Adrenal gland (tissue), 12 donors: ENCODE measurements around the gene GRIA3. TPM values are rescaled to one million over a fixed set of nuclear protein-coding genes. Genes with fewer than 3 reads are reported as not detected.

Experiments used
- DNase-seq, 7 donors: peaks; one replicate each; pipeline ENCODE4 v3.0.0-alpha.2; 2019 to 2020
- H3K27ac ChIP-seq, 5 donors: fragments of 200-600 bp; sonication (generic) in 4 of 5; 1 replicate in 3 of 5; 2 replicates in 2 of 5; pipeline versions ENCODE4 v1.5.1 to v1.8.0; 2016 to 2020; ENCODE audit warnings: mild to moderate bottlenecking in 1 of 5
- H3K27me3 ChIP-seq: fragments of 200-600 bp; 2 replicates; pipeline ENCODE4 v1.8.0; 2021
- H3K36me3 ChIP-seq, 2 donors: fragments of 200-600 bp; replicated peaks in 1 of 2; 1 replicate in 1 of 2; 2 replicates in 1 of 2; pipeline versions ENCODE4 v1.5.1 to v1.8.0; 2018 to 2022
- H3K4me1 ChIP-seq, 2 donors: fragments of 200-600 bp; replicated peaks in 1 of 2; 1 replicate in 1 of 2; 2 replicates in 1 of 2; pipeline versions ENCODE4 v1.5.1 to v1.8.0; 2018 to 2021
- H3K4me3 ChIP-seq, 4 donors: fragments of 200-600 bp; sonication (generic) in 3 of 4; one replicate each; pipeline ENCODE4 v1.5.1; 2016 to 2018
- H3K9me3 ChIP-seq, 3 donors: fragments of 200-600 bp; sonication (generic) in 1 of 3; replicated peaks in 1 of 3; 1 replicate in 2 of 3; 2 replicates in 1 of 3; pipeline versions ENCODE4 v1.5.1 to v1.8.0; 2016 to 2021
- CTCF ChIP-seq, 6 experiments: fragments of 450-650 bp in 4 of 6; fragments of 200-600 bp in 2 of 6; sonication (generic) in 1 of 6; IDR thresholded peaks; 1 replicate in 5 of 6; 2 replicates in 1 of 6; pipeline versions ENCODE4 v1.5.1 to v1.8.0; 2016 to 2021; ENCODE audit warnings: antibody characterized with exemption in 6 of 6, mild to moderate bottlenecking in 2 of 6, moderate library complexity in 1 of 6
- POLR2A ChIP-seq, 2 donors: fragments of 450-650 bp; IDR thresholded peaks; one replicate each; pipeline ENCODE4 v1.6.1; 2017; ENCODE audit warnings: antibody characterized with exemption in 2 of 2, mild to moderate bottlenecking in 2 of 2, moderate library complexity in 1 of 2
- WGBS, 4 donors: extraction: QIAGEN DNeasy Blood & Tissue Kit in 2 of 4; methylation state at CpG; one replicate each; pipeline versions ENCODE4 v1.1.5 to v1.1.7; 2013 to 2017; 5-methylcytosine and 5-hydroxymethylcytosine counted together
- intact Hi-C, 2 donors: fragments of 100-400 bp; cut with DNase I; formaldehyde crosslinking; loops; one replicate each; pipeline versions ENCODE4 v1.14.1 to v1.15.0; 2022 to 2023
- polyA plus RNA-seq, 3 donors: library from polyadenylated mRNA; stranded (reverse); fragments of 200-250 nt in 2 of 3; fragments of 350-450 nt in 1 of 3; fragmentation: Illumina TruSeq in 1 of 3; extraction: RNeasy Lipid Tissue Mini Kit (QIAGEN cat#74804) in 1 of 3; gene quantifications; one replicate each; pipeline ENCODE4 v1.2.3, GENCODE V29; 2013 to 2014
- total RNA-seq, 9 donors: library from RNA; depleted of rRNA in 4 of 9; stranded (reverse); fragments of >200 nt in 4 of 9; fragments of 120-200 nt in 1 of 9; fragmentation: NEBNext Ultra II Directional in 1 of 9; extraction: Animal tissue kit (Norgen Biotek cat#: 25700) in 1 of 9; gene quantifications; one replicate each; pipeline versions ENCODE4 v1.1.0 to v1.2.4, GENCODE V29; 2013 to 2023
- donor health status: healthy with polysubstance abuse.
- donor health status: Bipolar disorder and iron deficiency.
- donor health status: DM: yes; HTN: yes; CAD: no.
- donor health status: DM: no; HTN: no; CAD: no.
- donor health status: DM: no; HTN: no; CAD: no.
- donor health status: DM: yes; HTN: yes; CAD: no.

The GRIA3 gene
- total and polyA plus RNA-seq, 12 donors, result 9.1 to 51.9 (median 21.1) TPM

DNA sequence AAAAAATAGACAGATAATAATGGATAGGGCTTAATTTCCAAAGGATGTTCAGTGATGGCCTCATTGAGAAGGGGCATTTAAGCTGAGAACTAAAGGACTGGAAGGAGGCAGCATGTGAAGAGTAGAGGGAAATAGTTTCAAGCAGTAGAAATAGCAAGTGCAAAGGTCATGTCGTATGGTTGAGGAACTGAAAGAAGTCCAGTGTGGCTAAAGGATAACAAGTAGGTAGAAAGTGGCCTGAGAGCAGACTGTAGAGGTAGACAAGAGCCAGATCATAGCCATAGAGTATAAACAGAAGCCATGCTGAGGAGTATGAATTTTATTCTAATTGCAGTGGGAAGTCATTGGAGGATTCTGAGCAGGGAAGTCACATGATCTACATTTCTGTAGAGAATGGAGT lies 72.3 kb downstream of the GRIA3 start:
- Histone ChIP-seq H3K36me3 (no peaks in the 10 kb centered on the region), H3K4me3 (no peak overlapping the region), H3K27me3 (no peaks in the 10 kb centered on the region), H3K4me1 (no peaks in the 10 kb centered on the region), H3K9me3 (no peaks in the 10 kb centered on the region), H3K27ac (no peak overlapping the region)
- intact Hi-C loops, result no loop called here
- TF ChIP-seq POLR2A (IDR thresholded peaks at IDR 0.05) (no peak), CTCF (IDR thresholded peaks at IDR 0.05) (no peak)
- WGBS, 4 donors, result 66 to 85% (median 73%) methylated on average over 1 of the region's 1 CpG
- DNase-seq, result no peak

- no peak overlapping the region for H3K4me3 ChIP-seq
- intact Hi-C loops, result no loop called here
- WGBS, 4 donors, result 42 to 50% (median 45%) methylated on average over 5 of the region's 5 CpGs
- no peak for DNase-seq
- H3K9me3 ChIP-seq, result no peaks in the 10 kb centered on the region
- no peak overlapping the region for H3K27ac ChIP-seq
- H3K27me3 ChIP-seq, result no peaks in the 10 kb centered on the region
- TF ChIP-seq POLR2A (IDR thresholded peaks at IDR 0.05) (no peak), CTCF (IDR thresholded peaks at IDR 0.05) (no peak)
- H3K4me1 ChIP-seq, result no peaks in the 10 kb centered on the region
- no peaks in the 10 kb centered on the region for H3K36me3 ChIP-seq
These were observed 76.9 kb downstream of the GRIA3 start for GRCh38 chrX:123260920-123261418.

GRCh38 chrX:123263270-123263669 lies 79.2 kb downstream of the GRIA3 start:
- H3K36me3 ChIP-seq, result no peaks in the 10 kb centered on the region
- no peak for TF ChIP-seq POLR2A (IDR thresholded peaks at IDR 0.05)
- TF ChIP-seq CTCF (IDR thresholded peaks at IDR 0.05), result no peak
- no peak for DNase-seq
- H3K27me3 ChIP-seq, result no peaks in the 10 kb centered on the region
- intact Hi-C loops, result no loop called here
- no peak overlapping the region for H3K27ac ChIP-seq
- peaks cover 0 to 5% of the 10 kb centered on the region in 2 donors for H3K4me1 ChIP-seq
- no peak overlapping the region for H3K4me3 ChIP-seq
- 45 to 65% (median 56%) methylated on average over 4 to 8 of the region's 8 CpGs for WGBS, 4 donors
- no peaks in the 10 kb centered on the region for H3K9me3 ChIP-seq

GRCh38 chrX:123263747-123264146 lies 79.7 kb downstream of the GRIA3 start:
- H3K4me3 ChIP-seq, result no peak overlapping the region
- peaks cover 0 to 5% of the 10 kb centered on the region in 2 donors for H3K4me1 ChIP-seq
- intact Hi-C loops, result no loop called here
- 29 to 54% (median 44%) methylated on average over 1 of the region's 1 CpG for WGBS, 4 donors
- H3K27me3 ChIP-seq, result no peaks in the 10 kb centered on the region
- no peak for DNase-seq
- TF ChIP-seq CTCF (IDR thresholded peaks at IDR 0.05) (no peak), POLR2A (IDR thresholded peaks at IDR 0.05) (no peak)
- H3K9me3 ChIP-seq, result no peaks in the 10 kb centered on the region
- no peaks in the 10 kb centered on the region for H3K36me3 ChIP-seq
- H3K27ac ChIP-seq, result no peak overlapping the region
